ENCODE measurements around the gene TOR2A.

DNA sequence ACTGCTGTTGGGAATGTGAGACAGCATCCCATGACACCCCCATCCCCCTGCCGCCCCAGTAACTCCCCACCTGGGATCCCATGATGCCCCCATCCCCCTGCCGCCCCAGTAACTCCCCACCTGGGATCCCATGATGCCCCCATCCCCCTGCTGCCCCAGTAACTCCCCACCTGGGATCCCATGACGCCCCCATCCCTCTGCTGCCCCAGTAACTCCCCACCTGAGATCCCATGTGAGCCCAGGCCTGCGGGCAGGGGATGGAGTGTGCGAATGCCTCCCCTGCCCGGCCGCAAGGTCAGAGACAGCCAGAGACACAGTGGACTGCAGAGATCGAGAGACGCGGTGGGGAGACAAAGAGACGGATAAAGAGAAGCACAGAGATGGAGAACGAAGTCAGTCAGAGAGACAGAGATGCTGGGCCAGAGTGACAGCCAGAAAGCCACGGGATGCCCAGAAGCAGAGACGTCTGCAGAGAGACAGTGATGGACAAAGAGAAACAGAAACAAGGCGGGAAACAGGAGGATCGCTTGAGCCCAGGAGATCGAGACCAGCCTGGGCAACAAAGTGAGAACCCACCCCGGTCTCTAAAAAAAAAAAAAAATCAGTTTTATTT, 42.4 kb upstream of the TOR2A start:
- no peak for TF ChIP-seq EZH2 (IDR thresholded peaks at IDR 0.05)
- no peak for TF ChIP-seq CTCF (IDR thresholded peaks at IDR 0.05)
- no peak for TF ChIP-seq EZH2phosphoT487 (IDR thresholded peaks at IDR 0.05)

All from neural progenitor cell (in vitro differentiated cells).